Upper lobe of left lung (tissue), 6 donors: ENCODE results near the gene TMEM132A. TPM values are rescaled to one million over a fixed set of nuclear protein-coding genes. Genes with fewer than 3 reads are reported as not detected.

ENCODE experiments used
- ATAC-seq, 2 donors: fragments of 200-7000 bp; cut with Tn5 transposase; one replicate each; pipeline ENCODE4 v1.9.1; 2022; ENCODE audit warnings: mild to moderate bottlenecking in 2 of 2, moderate library complexity in 2 of 2; ENCODE audit not compliant: low FRiP score in 2 of 2
- DNase-seq, 2 donors: peaks; one replicate each; pipeline ENCODE4 v3.0.0-alpha.2; 2019 to 2020
- H3K27ac ChIP-seq, 4 donors: fragments of 200-600 bp; sonication (generic); one replicate each; pipeline ENCODE4 v1.5.1; 2016 to 2019
- H3K27me3 ChIP-seq, 4 donors: fragments of 200-600 bp; sonication (generic); one replicate each; pipeline ENCODE4 v1.5.1; 2017 to 2019
- H3K36me3 ChIP-seq, 4 donors: fragments of 200-600 bp; sonication (generic); one replicate each; pipeline ENCODE4 v1.5.1; 2016 to 2019
- H3K4me1 ChIP-seq, 4 donors: fragments of 200-600 bp; sonication (generic); one replicate each; pipeline ENCODE4 v1.5.1; 2018 to 2019
- H3K4me3 ChIP-seq, 4 donors: fragments of 200-600 bp; sonication (generic); one replicate each; pipeline ENCODE4 v1.5.1; 2017 to 2019; ENCODE audit warnings: mild to moderate bottlenecking in 2 of 4, moderate library complexity in 1 of 4
- H3K9me3 ChIP-seq, 4 donors: fragments of 200-600 bp; sonication (generic); one replicate each; pipeline ENCODE4 v1.5.1; 2018 to 2019
- EP300 ChIP-seq, 4 donors: sonication (generic); formaldehyde crosslinking; IDR thresholded peaks; one replicate each; pipeline ENCODE4 v1.5.1; 2017; ENCODE audit warnings: antibody characterized with exemption in 4 of 4, control low read depth in 2 of 4
- POLR2A ChIP-seq, 4 donors: fragments of 450-650 bp; IDR thresholded peaks; one replicate each; pipeline ENCODE4 v1.5.1; 2016 to 2017; ENCODE audit warnings: antibody characterized with exemption in 4 of 4, mild to moderate bottlenecking in 2 of 4
- POLR2AphosphoS5 ChIP-seq, 2 donors: sonication (generic); formaldehyde crosslinking; IDR thresholded peaks; one replicate each; pipeline ENCODE4 v1.5.1; 2017; ENCODE audit warnings: antibody characterized with exemption in 2 of 2
- WGBS, 2 donors: methylation state at CpG; one replicate each; pipeline ENCODE4 v1.1.5; 2017 to 2018; 5-methylcytosine and 5-hydroxymethylcytosine counted together
- total RNA-seq, 6 donors: library from RNA; depleted of rRNA in 4 of 6; stranded (reverse); fragments of >200 nt in 4 of 6; gene quantifications; one replicate each; pipeline versions ENCODE4 v1.1.0 to v1.2.1, GENCODE V29; 2016 to 2021
- TF ChIP-seq, protein P1 (sequence below), 6 experiments: fragments of 450-650 bp in 4 of 6; fragments of 200-600 bp in 2 of 6; sonication (generic) in 2 of 6; IDR thresholded peaks; one replicate each; pipeline ENCODE4 v1.5.1; 2016 to 2019; ENCODE audit warnings: antibody characterized with exemption in 6 of 6
- donor health status: DM: no; HTN: no; CAD: no; lungs with moderate emphysema.
- donor health status: DM: no; HTN: yes; CAD: no; lungs with severe emphysema.

The TMEM132A gene
- total RNA-seq, 6 donors from 2014 or later: 3.6 to 18.2 (median 9.4) TPM

DNA sequence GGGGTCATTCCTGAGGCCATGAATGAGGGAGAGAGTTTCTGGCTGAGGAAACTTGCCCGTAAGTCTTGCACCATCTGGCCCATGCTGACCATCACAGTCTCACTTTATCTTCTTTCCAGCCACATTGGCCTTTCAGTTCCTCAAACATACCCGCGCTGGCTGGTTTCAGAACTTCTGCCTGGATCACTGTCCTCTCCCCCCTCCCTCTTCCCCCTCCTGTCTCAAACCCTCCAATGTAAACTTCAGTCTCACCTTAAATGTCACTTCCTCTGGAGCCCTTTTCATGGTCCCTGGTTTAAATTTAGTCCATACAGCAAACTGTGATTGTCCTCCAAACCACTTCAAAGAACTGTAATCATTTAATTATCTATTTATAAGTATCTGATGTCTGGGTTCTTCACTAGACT is 14.0 kb upstream of the TMEM132A start:
- ATAC-seq (no peak), DNase-seq (peak in 1 of 2 donors; percentile 44)
- Histone ChIP-seq H3K36me3 (no peaks in the 10 kb centered on the region), H3K4me1 (peaks cover 29 to 41% (median 36%) of the 10 kb centered on the region in 4 donors), H3K4me3 (no peak overlapping the region), H3K27me3 (no peaks in the 10 kb centered on the region), H3K9me3 (no peaks in the 10 kb centered on the region), H3K27ac (peak overlapping the region in 1 of 4 donors; percentile 8)
- WGBS, 2 donors: 55 to 58% methylated on average over 3 of the region's 3 CpGs
- peak in 1 of 4 donors; percentile 20 for TF ChIP-seq POLR2A (IDR thresholded peaks at IDR 0.05)
- TF ChIP-seq, protein P1, sequence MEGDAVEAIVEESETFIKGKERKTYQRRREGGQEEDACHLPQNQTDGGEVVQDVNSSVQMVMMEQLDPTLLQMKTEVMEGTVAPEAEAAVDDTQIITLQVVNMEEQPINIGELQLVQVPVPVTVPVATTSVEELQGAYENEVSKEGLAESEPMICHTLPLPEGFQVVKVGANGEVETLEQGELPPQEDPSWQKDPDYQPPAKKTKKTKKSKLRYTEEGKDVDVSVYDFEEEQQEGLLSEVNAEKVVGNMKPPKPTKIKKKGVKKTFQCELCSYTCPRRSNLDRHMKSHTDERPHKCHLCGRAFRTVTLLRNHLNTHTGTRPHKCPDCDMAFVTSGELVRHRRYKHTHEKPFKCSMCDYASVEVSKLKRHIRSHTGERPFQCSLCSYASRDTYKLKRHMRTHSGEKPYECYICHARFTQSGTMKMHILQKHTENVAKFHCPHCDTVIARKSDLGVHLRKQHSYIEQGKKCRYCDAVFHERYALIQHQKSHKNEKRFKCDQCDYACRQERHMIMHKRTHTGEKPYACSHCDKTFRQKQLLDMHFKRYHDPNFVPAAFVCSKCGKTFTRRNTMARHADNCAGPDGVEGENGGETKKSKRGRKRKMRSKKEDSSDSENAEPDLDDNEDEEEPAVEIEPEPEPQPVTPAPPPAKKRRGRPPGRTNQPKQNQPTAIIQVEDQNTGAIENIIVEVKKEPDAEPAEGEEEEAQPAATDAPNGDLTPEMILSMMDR (IDR thresholded peaks at IDR 0.05): no peak

DNA sequence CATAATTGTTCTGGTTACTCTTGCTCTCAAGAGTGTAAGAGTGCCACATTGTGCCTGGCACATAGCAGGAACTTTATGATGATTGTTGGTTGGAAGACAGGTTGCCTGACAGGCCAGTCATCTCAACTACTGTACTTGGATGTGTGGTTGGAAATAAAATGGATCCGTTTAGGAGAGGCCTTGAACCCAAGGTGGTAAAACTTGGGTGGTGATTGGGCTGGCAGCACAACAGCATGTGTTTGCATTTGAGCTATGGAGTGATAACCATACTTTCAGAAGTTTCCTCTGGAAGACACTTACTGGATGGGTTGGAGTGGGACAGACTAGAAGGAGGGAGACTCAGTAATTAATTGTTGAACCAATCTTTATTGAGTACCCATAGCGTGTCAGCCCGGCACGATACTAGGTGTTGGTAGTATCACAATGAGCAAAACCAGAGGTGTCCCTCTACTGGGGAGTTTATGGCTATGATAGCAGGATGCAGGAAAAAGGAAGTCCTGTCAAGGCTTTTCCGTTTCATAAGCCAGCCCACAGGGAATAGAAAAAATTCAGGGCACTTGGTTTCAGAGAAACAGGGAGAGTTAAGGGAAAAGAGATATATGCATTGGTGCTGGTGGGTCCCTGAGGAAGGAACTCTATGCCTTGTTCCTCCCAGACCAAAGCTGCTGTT is 13.4 kb upstream of the TMEM132A start:
- H3K27me3 ChIP-seq: no peaks in the 10 kb centered on the region
- peak overlapping the region in 3 of 4 donors; percentile 8 to 51 (median 24) for H3K27ac ChIP-seq
- no peaks in the 10 kb centered on the region for H3K9me3 ChIP-seq
- no peak overlapping the region for H3K4me3 ChIP-seq
- DNase-seq (peak in 1 of 2 donors; percentile 5), ATAC-seq (no peak)
- TF ChIP-seq POLR2A (IDR thresholded peaks at IDR 0.05) (no peak), EP300 (IDR thresholded peaks at IDR 0.05) (no peak)
- TF ChIP-seq, protein P1 (IDR thresholded peaks at IDR 0.05): peak in 3 of 6 experiments; percentile 19 to 24 (median 20)
- WGBS, 2 donors: 45 to 62% methylated on average over 5 of the region's 5 CpGs
- no peaks in the 10 kb centered on the region for H3K36me3 ChIP-seq
- peaks cover 30 to 41% (median 36%) of the 10 kb centered on the region in 4 donors for H3K4me1 ChIP-seq

- Histone ChIP-seq H3K27ac (peak overlapping the region in 2 of 4 donors; percentile 92), H3K36me3 (no peaks in the 10 kb centered on the region), H3K27me3 (no peaks in the 10 kb centered on the region), H3K9me3 (no peaks in the 10 kb centered on the region), H3K4me1 (peaks cover 33 to 44% (median 40%) of the 10 kb centered on the region in 4 donors), H3K4me3 (no peak overlapping the region)
- 58 to 75% methylated on average over 8 to 12 of the region's 12 CpGs for WGBS, 2 donors
- TF ChIP-seq POLR2A (IDR thresholded peaks at IDR 0.05) (no peak), POLR2AphosphoS5 (IDR thresholded peaks at IDR 0.05) (no peak), EP300 (IDR thresholded peaks at IDR 0.05) (no peak)
- DNase-seq (no peak), ATAC-seq (no peak)
Measured at GRCh38 chr11:60912223-60912850, 11.9 kb upstream of the TMEM132A start.

DNA sequence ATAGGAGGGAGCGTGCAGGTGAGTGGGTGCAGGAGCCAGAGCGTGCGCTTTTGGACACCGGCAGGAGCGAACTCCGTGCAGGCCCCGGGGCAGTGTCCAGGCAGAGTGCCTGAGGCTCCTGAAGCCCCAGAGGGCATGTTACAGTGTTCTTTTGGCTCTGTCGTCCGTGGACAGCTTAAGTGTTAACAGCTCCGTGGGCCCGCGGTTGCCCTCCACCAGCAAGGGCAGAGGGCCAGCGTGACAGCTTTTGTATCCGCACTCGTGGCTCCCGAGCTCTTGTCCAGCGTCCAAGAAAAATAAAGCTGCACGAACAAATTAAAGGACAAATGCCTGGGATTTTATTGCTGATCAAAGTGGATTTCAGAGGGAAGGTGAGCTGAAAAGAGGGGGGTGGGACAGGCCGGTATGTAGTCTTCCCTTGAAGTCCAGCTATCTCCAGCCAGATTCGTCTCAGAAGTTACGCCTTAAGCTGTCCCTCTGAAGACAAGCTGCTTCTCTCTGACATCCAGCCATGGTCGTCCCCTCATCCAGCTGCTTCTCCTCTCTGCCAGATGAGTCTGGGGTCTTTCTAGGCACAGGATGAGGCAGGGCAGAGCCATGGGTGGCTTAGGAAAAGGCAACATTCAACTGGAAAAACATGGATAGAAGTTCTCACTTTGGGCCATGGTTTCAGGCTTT is 11.3 kb upstream of the TMEM132A start:
- H3K4me1 ChIP-seq: peaks cover 33 to 47% (median 41%) of the 10 kb centered on the region in 4 donors
- H3K36me3 ChIP-seq: no peaks in the 10 kb centered on the region
- H3K27me3 ChIP-seq: no peaks in the 10 kb centered on the region
- WGBS, 2 donors: 61 to 70% methylated on average over 20 to 22 of the region's 22 CpGs
- H3K9me3 ChIP-seq: no peaks in the 10 kb centered on the region
- peak overlapping the region in 2 of 4 donors; percentile 60 to 82 for H3K4me3 ChIP-seq
- no peak for TF ChIP-seq POLR2AphosphoS5 (IDR thresholded peaks at IDR 0.05)
- ATAC-seq (no peak), DNase-seq (peak in 1 of 2 donors; percentile 76)
- H3K27ac ChIP-seq: peak overlapping the region; percentile 81 to 94 (median 92)

GRCh38 chr11:60913793-60914632 is 10.2 kb upstream of the TMEM132A start, which contains the start of gene TMEM109:
TMEM109 (plus strand) TSS chr11:60914158; CDS start chr11:60919694, 5,536 bp downstream.
- DNase-seq: peak; percentile 91
- peak within 1 kb of the TSS; percentile 60 to 84 (median 76) for H3K4me3 ChIP-seq
- no peak for TF ChIP-seq EP300 (IDR thresholded peaks at IDR 0.05)
- TF ChIP-seq POLR2AphosphoS5 (IDR thresholded peaks at IDR 0.05): peak; percentile 59 to 76
- TF ChIP-seq, protein P1 (IDR thresholded peaks at IDR 0.05): peak in 2 of 6 experiments; percentile 3 to 17
- TF ChIP-seq POLR2A (IDR thresholded peaks at IDR 0.05): peak in 2 of 4 donors; percentile 22 to 58
- ATAC-seq: peak; percentile 86 to 90
- no peaks in the 10 kb centered on the region for H3K9me3 ChIP-seq
- peak within 1 kb of the TSS; percentile 81 to 94 (median 92) for H3K27ac ChIP-seq
- no peaks in the 10 kb centered on the region for H3K27me3 ChIP-seq
- no peaks in the 10 kb centered on the region for H3K36me3 ChIP-seq
- peaks cover 44 to 57% (median 45%) of the 10 kb centered on the region in 4 donors for H3K4me1 ChIP-seq
- 0% methylated on average over 29 to 61 of the region's 70 CpGs for WGBS, 2 donors
